ENCODE results near the gene BTN2A1.
"Not testable (repeated sequence)": the region's sequence is repeated elsewhere in the genome, so short reads cannot be mapped to it uniquely, and the experiment has no call there.

The BTN2A1 gene

GRCh38 chr6:26431258-26432172 lies 26.2 kb upstream of the BTN2A1 start:
- Histone ChIP-seq H3K27me3 (replicated peaks; ENCODE audit: control insufficient read depth, insufficient read depth, low read length, poor library complexity, severe bottlenecking) (no peaks in the 10 kb centered on the region), H3K36me3 (ENCODE audit: control insufficient read depth, insufficient read depth, low read length) (no peaks in the 10 kb centered on the region), H3K27ac (ENCODE audit: insufficient read depth, low read length, poor library complexity, severe bottlenecking) (no peak overlapping the region), H3K4me1 (ENCODE audit: control insufficient read depth, insufficient read depth, low read length, poor library complexity, severe bottlenecking) (no peaks in the 10 kb centered on the region), H3K4me3 (ENCODE audit: insufficient read depth, low read depth, low read length, poor library complexity, severe bottlenecking) (no peak overlapping the region), H3K9me3 (ENCODE audit: control insufficient read depth, low read length) (no peaks in the 10 kb centered on the region)
- no peak for DNase-seq

- Histone ChIP-seq H3K27me3 (replicated peaks; ENCODE audit: control insufficient read depth, insufficient read depth, low read length, poor library complexity, severe bottlenecking) (no peaks in the 10 kb centered on the region), H3K36me3 (ENCODE audit: control insufficient read depth, insufficient read depth, low read length) (no peaks in the 10 kb centered on the region), H3K9me3 (ENCODE audit: control insufficient read depth, low read length) (no peaks in the 10 kb centered on the region), H3K27ac (ENCODE audit: insufficient read depth, low read length, poor library complexity, severe bottlenecking) (no peak overlapping the region), H3K4me1 (ENCODE audit: control insufficient read depth, insufficient read depth, low read length, poor library complexity, severe bottlenecking) (no peaks in the 10 kb centered on the region), H3K4me3 (ENCODE audit: insufficient read depth, low read depth, low read length, poor library complexity, severe bottlenecking) (no peak overlapping the region)
- no peak for DNase-seq
These were observed 25.0 kb upstream of the BTN2A1 start for GRCh38 chr6:26432627-26433201.

DNA sequence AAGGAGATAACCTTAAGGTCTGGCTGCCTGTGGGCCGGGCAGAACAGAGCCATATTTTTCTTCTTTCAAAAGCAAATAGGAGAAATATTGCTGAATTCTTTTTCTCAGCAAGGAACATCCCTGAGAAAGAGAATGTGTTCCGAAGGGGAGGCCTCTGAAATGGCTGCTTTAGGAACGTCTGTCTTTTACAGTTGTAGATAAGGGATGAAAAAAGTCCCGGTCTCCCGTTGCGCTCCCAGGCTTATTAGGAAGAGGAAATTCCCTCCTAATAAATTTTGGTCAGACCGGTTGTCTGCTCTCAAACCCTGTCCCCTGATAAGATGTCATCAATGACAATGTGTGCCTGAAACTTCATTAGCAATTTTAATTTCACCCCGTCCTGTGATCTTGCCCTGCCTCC lies 24.1 kb upstream of the BTN2A1 start:
- H3K9me3 ChIP-seq (ENCODE audit: control insufficient read depth, low read length); H3K4me1 ChIP-seq (ENCODE audit: control insufficient read depth, insufficient read depth, low read length, poor library complexity, severe bottlenecking); H3K36me3 ChIP-seq (ENCODE audit: control insufficient read depth, insufficient read depth, low read length); H3K27ac ChIP-seq (ENCODE audit: insufficient read depth, low read length, poor library complexity, severe bottlenecking); H3K4me3 ChIP-seq (ENCODE audit: insufficient read depth, low read depth, low read length, poor library complexity, severe bottlenecking); H3K27me3 ChIP-seq (replicated peaks; ENCODE audit: control insufficient read depth, insufficient read depth, low read length, poor library complexity, severe bottlenecking); DNase-seq: not testable (repeated sequence)

GRCh38 chr6:26436018-26436417 lies 21.7 kb upstream of the BTN2A1 start:
- no peaks in the 10 kb centered on the region for H3K9me3 ChIP-seq (ENCODE audit: control insufficient read depth, low read length)
- H3K27ac ChIP-seq (ENCODE audit: insufficient read depth, low read length, poor library complexity, severe bottlenecking), result no peak overlapping the region
- no peaks in the 10 kb centered on the region for H3K4me1 ChIP-seq (ENCODE audit: control insufficient read depth, insufficient read depth, low read length, poor library complexity, severe bottlenecking)
- no peak for DNase-seq
- H3K4me3 ChIP-seq (ENCODE audit: insufficient read depth, low read depth, low read length, poor library complexity, severe bottlenecking), result no peak overlapping the region
- no peaks in the 10 kb centered on the region for H3K36me3 ChIP-seq (ENCODE audit: control insufficient read depth, insufficient read depth, low read length)
- H3K27me3 ChIP-seq (replicated peaks; ENCODE audit: control insufficient read depth, insufficient read depth, low read length, poor library complexity, severe bottlenecking), result no peaks in the 10 kb centered on the region

GRCh38 chr6:26437550-26437949 lies 20.2 kb upstream of the BTN2A1 start:
- H3K4me3 ChIP-seq (ENCODE audit: insufficient read depth, low read depth, low read length, poor library complexity, severe bottlenecking), result no peak overlapping the region
- no peaks in the 10 kb centered on the region for H3K36me3 ChIP-seq (ENCODE audit: control insufficient read depth, insufficient read depth, low read length)
- DNase-seq, result no peak
- H3K27me3 ChIP-seq (replicated peaks; ENCODE audit: control insufficient read depth, insufficient read depth, low read length, poor library complexity, severe bottlenecking), result no peaks in the 10 kb centered on the region
- H3K9me3 ChIP-seq (ENCODE audit: control insufficient read depth, low read length), result no peaks in the 10 kb centered on the region
- no peaks in the 10 kb centered on the region for H3K4me1 ChIP-seq (ENCODE audit: control insufficient read depth, insufficient read depth, low read length, poor library complexity, severe bottlenecking)
- H3K27ac ChIP-seq (ENCODE audit: insufficient read depth, low read length, poor library complexity, severe bottlenecking), result no peak overlapping the region

DNA sequence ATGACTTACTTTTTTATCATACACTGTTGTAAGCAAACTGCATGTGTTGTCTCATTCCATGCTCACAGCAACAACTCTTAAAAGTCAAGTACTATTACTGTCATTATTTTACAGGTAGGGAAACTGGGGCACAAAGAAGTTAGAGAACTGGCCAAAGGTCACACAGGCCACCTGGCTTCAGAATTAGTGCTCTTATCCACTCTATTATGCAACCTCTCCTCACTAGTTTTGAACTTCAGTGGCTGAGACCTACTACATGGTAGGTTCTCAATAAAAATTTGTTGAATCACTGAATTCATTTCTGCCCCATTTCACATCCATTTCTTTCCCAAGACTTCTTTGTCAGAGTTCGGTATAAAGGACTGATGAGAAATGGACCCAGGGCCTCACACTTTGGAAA lies 19.8 kb upstream of the BTN2A1 start:
- H3K9me3 ChIP-seq (ENCODE audit: control insufficient read depth, low read length), result no peaks in the 10 kb centered on the region
- no peaks in the 10 kb centered on the region for H3K27me3 ChIP-seq (replicated peaks; ENCODE audit: control insufficient read depth, insufficient read depth, low read length, poor library complexity, severe bottlenecking)
- H3K27ac ChIP-seq (ENCODE audit: insufficient read depth, low read length, poor library complexity, severe bottlenecking), result no peak overlapping the region
- DNase-seq, result no peak
- H3K4me1 ChIP-seq (ENCODE audit: control insufficient read depth, insufficient read depth, low read length, poor library complexity, severe bottlenecking), result no peaks in the 10 kb centered on the region
- H3K36me3 ChIP-seq (ENCODE audit: control insufficient read depth, insufficient read depth, low read length), result no peaks in the 10 kb centered on the region
- H3K4me3 ChIP-seq (ENCODE audit: insufficient read depth, low read depth, low read length, poor library complexity, severe bottlenecking), result no peak overlapping the region

- H3K4me1 ChIP-seq (ENCODE audit: control insufficient read depth, insufficient read depth, low read length, poor library complexity, severe bottlenecking), result no peaks in the 10 kb centered on the region
- no peaks in the 10 kb centered on the region for H3K9me3 ChIP-seq (ENCODE audit: control insufficient read depth, low read length)
- H3K27ac ChIP-seq (ENCODE audit: insufficient read depth, low read length, poor library complexity, severe bottlenecking), result peak overlapping the region; percentile 92
- no peaks in the 10 kb centered on the region for H3K36me3 ChIP-seq (ENCODE audit: control insufficient read depth, insufficient read depth, low read length)
- no peak for DNase-seq
- peak overlapping the region; percentile 85 for H3K4me3 ChIP-seq (ENCODE audit: insufficient read depth, low read depth, low read length, poor library complexity, severe bottlenecking)
- H3K27me3 ChIP-seq (replicated peaks; ENCODE audit: control insufficient read depth, insufficient read depth, low read length, poor library complexity, severe bottlenecking), result no peaks in the 10 kb centered on the region
These were observed 18.3 kb upstream of the BTN2A1 start for GRCh38 chr6:26439151-26440125.

DNA sequence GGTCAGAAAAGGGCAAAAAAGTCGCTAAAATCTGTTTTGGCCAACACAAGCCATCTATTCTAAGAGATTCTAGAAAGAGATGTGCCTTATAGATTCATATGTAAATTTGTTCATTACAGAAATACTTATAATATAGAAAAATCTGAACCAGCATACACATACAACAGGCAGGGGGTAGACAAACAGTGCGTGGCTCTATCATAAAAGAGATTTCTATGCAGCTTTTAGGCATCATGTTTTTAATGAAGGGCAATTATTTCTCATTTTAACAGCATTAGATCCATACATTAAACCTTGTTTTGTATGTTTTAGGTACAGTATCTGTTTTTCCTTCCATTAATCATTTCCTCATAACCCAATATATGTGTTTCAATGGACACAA lies 16.8 kb upstream of the BTN2A1 start:
- H3K27ac ChIP-seq (ENCODE audit: insufficient read depth, low read length, poor library complexity, severe bottlenecking), result peak overlapping the region; percentile 92
- DNase-seq, result no peak

DNA sequence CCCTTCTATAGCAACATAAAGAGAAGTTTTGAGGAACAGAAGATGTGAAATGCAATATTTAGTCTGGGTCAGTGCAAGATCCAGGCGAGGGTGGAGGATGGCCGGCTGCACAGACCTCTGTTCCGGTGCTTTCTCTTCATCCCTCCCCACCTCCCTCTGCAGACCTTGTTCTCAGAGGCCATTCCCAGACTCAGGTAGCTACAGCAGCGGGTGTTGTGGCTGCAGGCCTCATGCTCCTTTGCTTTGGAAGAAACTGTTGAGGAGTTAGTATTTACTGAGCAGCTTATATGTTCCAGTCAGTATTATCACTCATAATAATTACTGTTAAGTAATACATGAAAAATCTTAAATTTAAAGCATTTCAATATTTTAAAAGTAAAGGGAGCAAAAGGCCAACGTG lies 15.8 kb upstream of the BTN2A1 start:
- no peak for DNase-seq
- peak overlapping the region; percentile 92 for H3K27ac ChIP-seq (ENCODE audit: insufficient read depth, low read length, poor library complexity, severe bottlenecking)
- H3K27me3 ChIP-seq (replicated peaks; ENCODE audit: control insufficient read depth, insufficient read depth, low read length, poor library complexity, severe bottlenecking), result no peaks in the 10 kb centered on the region
- peak overlapping the region; percentile 85 for H3K4me3 ChIP-seq (ENCODE audit: insufficient read depth, low read depth, low read length, poor library complexity, severe bottlenecking)
- peaks cover 23% of the 10 kb centered on the region for H3K4me1 ChIP-seq (ENCODE audit: control insufficient read depth, insufficient read depth, low read length, poor library complexity, severe bottlenecking)
- H3K9me3 ChIP-seq (ENCODE audit: control insufficient read depth, low read length), result no peaks in the 10 kb centered on the region
- H3K36me3 ChIP-seq (ENCODE audit: control insufficient read depth, insufficient read depth, low read length), result peaks cover 17% of the 10 kb centered on the region

More for the DNA sequence above, 16.8 kb upstream of the BTN2A1 start:
- no peaks in the 10 kb centered on the region for H3K9me3 ChIP-seq (ENCODE audit: control insufficient read depth, low read length)
- H3K4me1 ChIP-seq (ENCODE audit: control insufficient read depth, insufficient read depth, low read length, poor library complexity, severe bottlenecking), result peaks cover 13% of the 10 kb centered on the region
- peaks cover 15% of the 10 kb centered on the region for H3K36me3 ChIP-seq (ENCODE audit: control insufficient read depth, insufficient read depth, low read length)
- H3K4me3 ChIP-seq (ENCODE audit: insufficient read depth, low read depth, low read length, poor library complexity, severe bottlenecking), result peak overlapping the region; percentile 85
- no peaks in the 10 kb centered on the region for H3K27me3 ChIP-seq (replicated peaks; ENCODE audit: control insufficient read depth, insufficient read depth, low read length, poor library complexity, severe bottlenecking)
